OCI-LY1 (cell line): Measurements from ENCODE around the gene FHOD3.

ENCODE experiments used
- CTCF ChIP-seq: fragments of 200-600 bp; sonication (generic), shearing (Covaris generic); IDR thresholded peaks from 2 replicates; pipeline ENCODE4 v1.5.1; 2017; ENCODE audit warnings: mild to moderate bottlenecking, antibody characterized with exemption, low read length, moderate library complexity, mixed read lengths
- EZH2 ChIP-seq: fragments of 200-600 bp; sonication (generic), shearing (Covaris generic); IDR thresholded peaks from 2 replicates; pipeline ENCODE4 v1.8.0; 2017; ENCODE audit warnings: borderline replicate concordance, mixed run types, mild to moderate bottlenecking, antibody characterized with exemption, low read length, moderate library complexity, mixed read lengths

GRCh38 chr18:36578871-36579710 is 281.6 kb downstream of the FHOD3 start:
- TF ChIP-seq EZH2 = no peak
- no peak for TF ChIP-seq CTCF
